EL (cell line): ENCODE measurements around the gene ALG1.
"Not testable (repeated sequence)": the region's sequence is repeated elsewhere in the genome, so short reads cannot be mapped to it uniquely, and the experiment has no call there.

ENCODE experiments used
- DNase-seq: peaks from one replicate; pipeline ENCODE4 v3.0.0-alpha.2; 2016

ALG1 gene

GRCh38 chr16:5045499-5046115, 26.0 kb upstream of the ALG1 start:
- DNase-seq: no peak

- DNase-seq: no peak
These were observed 24.7 kb upstream of the ALG1 start for GRCh38 chr16:5046914-5047313.

- DNase-seq: no peak
These were observed 16.5 kb upstream of the ALG1 start for GRCh38 chr16:5054876-5055865.

- peak; percentile 32 for DNase-seq
These were observed 15.3 kb upstream of the ALG1 start for GRCh38 chr16:5056352-5056751.

- DNase-seq: peak; percentile 12
These were observed 13.2 kb upstream of the ALG1 start for GRCh38 chr16:5058476-5058875.

- DNase-seq: no peak
These were observed 12.1 kb upstream of the ALG1 start for GRCh38 chr16:5059386-5060072.

- DNase-seq: no peak
These were observed 11.5 kb upstream of the ALG1 start for GRCh38 chr16:5060073-5060641.

GRCh38 chr16:5062051-5062450, 9.6 kb upstream of the ALG1 start:
- DNase-seq: no peak

- no peak for DNase-seq
These were observed 8.6 kb upstream of the ALG1 start for GRCh38 chr16:5062790-5063765.

- no peak for DNase-seq
These were observed 6.7 kb upstream of the ALG1 start for GRCh38 chr16:5064915-5065314.

- DNase-seq: no peak
These were observed 6.3 kb upstream of the ALG1 start for GRCh38 chr16:5065326-5065725.

- DNase-seq: no peak
These were observed 5.8 kb upstream of the ALG1 start, which contains the start of gene C16orf89 for GRCh38 chr16:5065813-5066212. C16orf89 (minus strand) TSS chr16:5065956; CDS start chr16:5065908, 48 bp downstream.

- DNase-seq: no peak
These were observed 5.1 kb upstream of the ALG1 start for GRCh38 chr16:5066511-5066910.

GRCh38 chr16:5069048-5069447, 2.6 kb upstream of the ALG1 start:
- DNase-seq: no peak

- no peak for DNase-seq
These were observed 1.8 kb upstream of the ALG1 start for GRCh38 chr16:5069854-5070253.

- no peak for DNase-seq
These were observed 1.0 kb upstream of the ALG1 start for GRCh38 chr16:5070431-5071186.

GRCh38 chr16:5071341-5071680, 332 bp upstream of the ALG1 start:
- no peak for DNase-seq

GRCh38 chr16:5072334-5073278, 963 bp downstream of the ALG1 start:
- DNase-seq: no peak

GRCh38 chr16:5073279-5073629, 1.6 kb downstream of the ALG1 start:
- peak; percentile 21 for DNase-seq

GRCh38 chr16:5073771-5074170, 2.1 kb downstream of the ALG1 start:
- DNase-seq: not testable (repeated sequence)
